22Rv1 (cell line): ENCODE data around the gene TMC6.
"Not testable (repeated sequence)": the region's sequence is repeated elsewhere in the genome, so short reads cannot be mapped to it uniquely, and the experiment has no call there.

Experiments used
- H3K27ac ChIP-seq: fragments of 450-650 bp; 2 replicates; pipeline ENCODE4 v1.5.1; 2017
- ZFX ChIP-seq: fragments of 450-650 bp; IDR thresholded peaks from 2 replicates; pipeline ENCODE4 v1.6.1; 2017; ENCODE audit warnings: antibody characterized with exemption, borderline replicate concordance
- TF ChIP-seq, protein P1 (sequence below): fragments of 450-650 bp; IDR thresholded peaks from 2 replicates; pipeline ENCODE4 v1.5.1; 2017; ENCODE audit warnings: mild to moderate bottlenecking

Gene TMC6

GRCh38 chr17:78117027-78117981 is 11.3 kb downstream of the TMC6 start:
- no peak overlapping the region for H3K27ac ChIP-seq
- TF ChIP-seq ZFX: no peak
- TF ChIP-seq, protein P1, sequence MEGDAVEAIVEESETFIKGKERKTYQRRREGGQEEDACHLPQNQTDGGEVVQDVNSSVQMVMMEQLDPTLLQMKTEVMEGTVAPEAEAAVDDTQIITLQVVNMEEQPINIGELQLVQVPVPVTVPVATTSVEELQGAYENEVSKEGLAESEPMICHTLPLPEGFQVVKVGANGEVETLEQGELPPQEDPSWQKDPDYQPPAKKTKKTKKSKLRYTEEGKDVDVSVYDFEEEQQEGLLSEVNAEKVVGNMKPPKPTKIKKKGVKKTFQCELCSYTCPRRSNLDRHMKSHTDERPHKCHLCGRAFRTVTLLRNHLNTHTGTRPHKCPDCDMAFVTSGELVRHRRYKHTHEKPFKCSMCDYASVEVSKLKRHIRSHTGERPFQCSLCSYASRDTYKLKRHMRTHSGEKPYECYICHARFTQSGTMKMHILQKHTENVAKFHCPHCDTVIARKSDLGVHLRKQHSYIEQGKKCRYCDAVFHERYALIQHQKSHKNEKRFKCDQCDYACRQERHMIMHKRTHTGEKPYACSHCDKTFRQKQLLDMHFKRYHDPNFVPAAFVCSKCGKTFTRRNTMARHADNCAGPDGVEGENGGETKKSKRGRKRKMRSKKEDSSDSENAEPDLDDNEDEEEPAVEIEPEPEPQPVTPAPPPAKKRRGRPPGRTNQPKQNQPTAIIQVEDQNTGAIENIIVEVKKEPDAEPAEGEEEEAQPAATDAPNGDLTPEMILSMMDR: peak; percentile 78

- TF ChIP-seq ZFX: no peak
- TF ChIP-seq, protein P1: no peak
- no peak overlapping the region for H3K27ac ChIP-seq
These were observed 12.1 kb downstream of the TMC6 start for GRCh38 chr17:78116411-78116810.

DNA sequence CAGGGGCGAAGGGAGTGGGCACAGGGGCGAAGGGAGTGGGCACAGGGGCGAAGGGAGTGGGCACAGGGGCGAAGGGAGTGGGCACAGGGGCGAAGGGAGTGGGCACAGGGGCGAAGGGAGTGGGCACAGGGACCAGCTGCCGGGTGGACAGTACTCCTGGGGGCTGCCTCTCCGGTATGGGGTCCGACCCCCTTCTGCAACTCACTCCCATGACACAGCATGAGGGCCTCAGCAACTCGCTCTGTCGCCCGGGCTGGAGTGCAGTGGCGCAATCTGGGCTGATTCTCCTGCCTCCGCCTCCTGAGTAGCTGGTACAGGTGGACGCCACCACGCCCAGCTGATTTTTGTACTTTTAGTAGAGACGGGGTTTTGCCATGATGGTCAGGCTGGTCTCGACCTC is 12.8 kb downstream of the TMC6 start:
- H3K27ac ChIP-seq: not testable (repeated sequence)

- H3K27ac ChIP-seq: no peak overlapping the region
- TF ChIP-seq, protein P1: no peak
- TF ChIP-seq ZFX: no peak
These were observed 13.5 kb downstream of the TMC6 start for GRCh38 chr17:78114831-78115723.

GRCh38 chr17:78113804-78114785 is 14.5 kb downstream of the TMC6 start:
- H3K27ac ChIP-seq: no peak overlapping the region
- TF ChIP-seq ZFX: no peak
- TF ChIP-seq, protein P1: no peak

GRCh38 chr17:78112518-78113471 is 15.8 kb downstream of the TMC6 start:
- no peak for TF ChIP-seq ZFX
- TF ChIP-seq, protein P1: peak; percentile 98
- H3K27ac ChIP-seq: no peak overlapping the region
